Osteocyte (in vitro differentiated cells): Measurements from ENCODE around the gene DOCK1. TPM values are rescaled to one million over a fixed set of nuclear protein-coding genes. Genes with fewer than 3 reads are reported as not detected.

Source experiments
- DNase-seq: peaks from one replicate; pipeline ENCODE4 v3.0.0; 2021; ENCODE audit warnings: mixed read lengths; ENCODE audit not compliant: unreplicated experiment; ENCODE audit errors: extremely low spot score
- H3K27ac Mint-ChIP-seq: one replicate; pipeline ENCODE4 v1.8.0; 2021; ENCODE audit warnings: mild to moderate bottlenecking, mixed read lengths; ENCODE audit not compliant: unreplicated experiment
- H3K27me3 Mint-ChIP-seq: one replicate; pipeline ENCODE4 v1.8.0; 2021; ENCODE audit warnings: mixed read lengths; ENCODE audit not compliant: unreplicated experiment
- H3K36me3 Mint-ChIP-seq: one replicate; pipeline ENCODE4 v1.8.0; 2021; ENCODE audit warnings: mixed read lengths; ENCODE audit not compliant: unreplicated experiment
- H3K4me1 Mint-ChIP-seq: one replicate; pipeline ENCODE4 v1.8.0; 2021; ENCODE audit warnings: mixed read lengths; ENCODE audit not compliant: unreplicated experiment
- H3K4me3 Mint-ChIP-seq: one replicate; pipeline ENCODE4 v1.8.0; 2021; ENCODE audit warnings: mild to moderate bottlenecking, moderate library complexity, mixed read lengths; ENCODE audit not compliant: unreplicated experiment
- H3K9me3 Mint-ChIP-seq: one replicate; pipeline ENCODE4 v1.8.0; 2021; ENCODE audit warnings: mixed read lengths; ENCODE audit not compliant: unreplicated experiment
- CTCF ChIP-seq: fragments of 200-600 bp; sonication (generic); IDR thresholded peaks from 2 replicates; pipeline ENCODE4 v1.5.0; 2021; ENCODE audit warnings: antibody characterized with exemption, mild to moderate bottlenecking, moderate library complexity
- total RNA-seq: library from RNA; stranded (reverse); gene quantifications from 2 replicates; pipeline ENCODE4 v1.2.1, GENCODE V29; 2021

DOCK1 gene
- total RNA-seq, 1 donor from 2014 or later: 66.3 TPM

- Mint-ChIP-seq H3K9me3 (no peaks in the 10 kb centered on the region), H3K36me3 (peaks cover 21% of the 10 kb centered on the region), H3K27me3 (no peaks in the 10 kb centered on the region), H3K4me1 (peaks cover 17% of the 10 kb centered on the region), H3K27ac (no peak overlapping the region), H3K4me3 (no peak overlapping the region)
- peak; percentile 15 for DNase-seq
- TF ChIP-seq CTCF: no peak
These were observed 371.7 kb downstream of the DOCK1 start for GRCh38 chr10:127276794-127277462.

- TF ChIP-seq CTCF: no peak
- no peaks in the 10 kb centered on the region for H3K9me3 Mint-ChIP-seq
- DNase-seq: peak; percentile 4
- H3K4me3 Mint-ChIP-seq: no peak overlapping the region
- peak overlapping the region; percentile 79 for H3K27ac Mint-ChIP-seq
- H3K4me1 Mint-ChIP-seq: peaks cover 17% of the 10 kb centered on the region
- peaks cover 20% of the 10 kb centered on the region for H3K36me3 Mint-ChIP-seq
- H3K27me3 Mint-ChIP-seq: no peaks in the 10 kb centered on the region
These were observed 372.8 kb downstream of the DOCK1 start for GRCh38 chr10:127278001-127278400.

GRCh38 chr10:127279334-127279774 is 374.1 kb downstream of the DOCK1 start:
- no peak overlapping the region for H3K27ac Mint-ChIP-seq

GRCh38 chr10:127280446-127280845 is 375.2 kb downstream of the DOCK1 start:
- no peaks in the 10 kb centered on the region for H3K9me3 Mint-ChIP-seq
- no peak overlapping the region for H3K4me3 Mint-ChIP-seq
- peaks cover 17% of the 10 kb centered on the region for H3K4me1 Mint-ChIP-seq
- TF ChIP-seq CTCF: no peak
- no peak for DNase-seq
- peaks cover 14% of the 10 kb centered on the region for H3K36me3 Mint-ChIP-seq
- H3K27me3 Mint-ChIP-seq: no peaks in the 10 kb centered on the region
- H3K27ac Mint-ChIP-seq: no peak overlapping the region

More at GRCh38 chr10:127279334-127279774, 374.1 kb downstream of the DOCK1 start:
- H3K36me3 Mint-ChIP-seq: peaks cover 18% of the 10 kb centered on the region
- TF ChIP-seq CTCF: no peak
- H3K9me3 Mint-ChIP-seq: no peaks in the 10 kb centered on the region
- DNase-seq: peak; percentile 32
- peaks cover 17% of the 10 kb centered on the region for H3K4me1 Mint-ChIP-seq
- H3K4me3 Mint-ChIP-seq: no peak overlapping the region
- no peaks in the 10 kb centered on the region for H3K27me3 Mint-ChIP-seq

- Mint-ChIP-seq H3K4me3 (no peak overlapping the region), H3K9me3 (peaks cover 8% of the 10 kb centered on the region), H3K27ac (no peak overlapping the region), H3K36me3 (peaks cover 22% of the 10 kb centered on the region), H3K4me1 (peaks cover 6% of the 10 kb centered on the region), H3K27me3 (no peaks in the 10 kb centered on the region)
- TF ChIP-seq CTCF: no peak
- DNase-seq: peak; percentile 57
These were observed 377.8 kb downstream of the DOCK1 start for GRCh38 chr10:127283017-127283416.
